ENCODE results near the gene SHLD1.
A peak's percentile ranks its signal among the peaks of the same experiment; 100 is the strongest.

Gene SHLD1

DNA sequence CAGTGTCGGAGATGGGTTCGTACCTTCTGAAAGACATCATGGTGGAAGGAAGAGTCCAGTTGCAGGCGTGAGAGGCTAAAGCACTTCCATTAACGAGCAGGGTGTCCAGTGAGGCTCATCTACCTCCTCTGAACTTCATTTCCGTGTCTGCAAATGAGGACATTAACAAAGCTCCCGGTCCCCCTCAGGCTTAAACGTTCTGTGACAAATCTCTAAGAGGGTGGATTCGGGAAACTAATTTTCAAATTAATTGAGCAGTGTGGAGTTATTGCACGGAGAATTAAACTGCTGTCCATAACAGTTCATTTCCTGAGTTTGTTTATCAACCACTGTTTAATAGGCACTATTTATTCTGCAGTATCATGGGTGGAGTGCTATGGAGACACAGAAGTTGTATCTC is 132.0 kb downstream of the SHLD1 start:
- no peak overlapping the region for H3K4me3 ChIP-seq
- H3K4me1 ChIP-seq, result peaks cover 9% of the 10 kb centered on the region
- H3K4me2 ChIP-seq, result peak overlapping the region; percentile 45; the same call in 1 of the 2 replicates
- H3K27ac ChIP-seq, result no peak overlapping the region
- TF ChIP-seq Cebpa-rat (IDR thresholded peaks at IDR 0.05), result no peak
- H3K9me3 ChIP-seq, result peaks cover 2% of the 10 kb centered on the region; the same call in 1 of the 2 replicates
- no peaks in the 10 kb centered on the region for H3K27me3 ChIP-seq
- no peaks in the 10 kb centered on the region for H3K36me3 ChIP-seq
- H3K9ac ChIP-seq, result no peak overlapping the region
- no peaks in the 10 kb centered on the region for H4K20me1 ChIP-seq

DNA sequence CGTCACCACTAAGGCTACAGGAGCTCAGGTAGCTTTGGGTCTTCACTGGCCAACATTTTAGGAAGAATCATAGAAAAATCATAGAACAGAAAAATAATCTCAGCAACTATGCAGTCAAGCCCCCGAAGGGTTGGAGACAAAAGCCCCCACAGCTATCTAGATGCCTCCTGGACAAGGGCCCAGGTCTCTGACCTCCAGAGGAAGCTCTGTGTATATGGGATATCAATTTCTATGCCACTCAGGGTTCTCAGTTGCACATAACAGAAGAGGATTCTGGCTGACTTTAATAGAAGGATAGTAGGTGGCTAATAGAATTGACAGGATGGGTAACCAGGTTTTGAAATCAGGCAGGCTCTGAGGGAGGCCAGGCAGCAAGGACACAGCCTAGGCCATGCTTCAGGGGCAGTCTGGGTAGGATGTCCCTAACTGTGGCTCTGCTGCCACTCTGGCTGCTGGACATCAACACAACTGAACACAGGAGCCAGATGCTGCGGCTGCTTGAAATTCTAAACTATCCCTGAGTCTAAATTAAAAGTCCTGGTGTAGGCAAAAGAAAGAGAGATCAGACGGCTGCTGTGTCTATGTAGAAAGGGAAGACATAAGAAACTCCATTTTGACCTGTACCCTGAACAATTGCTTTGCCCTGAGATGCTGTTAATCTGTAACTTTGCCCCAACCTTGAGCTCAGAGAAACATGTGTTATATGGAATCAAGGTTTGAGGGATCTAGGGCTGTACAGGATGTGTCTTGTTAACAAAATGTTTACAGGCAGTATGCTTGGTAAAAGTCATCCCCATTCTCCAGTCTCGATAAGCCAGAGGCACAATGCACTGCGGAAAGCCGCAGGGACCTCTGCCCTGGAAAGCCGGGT is 134.5 kb downstream of the SHLD1 start:
- no peaks in the 10 kb centered on the region for H3K36me3 ChIP-seq
- no peak overlapping the region for H3K4me3 ChIP-seq
- H3K9ac ChIP-seq, result no peak overlapping the region
- no peaks in the 10 kb centered on the region for H4K20me1 ChIP-seq
- no peak overlapping the region for H3K4me2 ChIP-seq
- no peaks in the 10 kb centered on the region for H3K9me3 ChIP-seq
- TF ChIP-seq Cebpa-rat (IDR thresholded peaks at IDR 0.05), result no peak
- H3K4me1 ChIP-seq, result peaks cover 9% of the 10 kb centered on the region
- H3K27me3 ChIP-seq, result no peaks in the 10 kb centered on the region
- H3K27ac ChIP-seq, result no peak overlapping the region

DNA sequence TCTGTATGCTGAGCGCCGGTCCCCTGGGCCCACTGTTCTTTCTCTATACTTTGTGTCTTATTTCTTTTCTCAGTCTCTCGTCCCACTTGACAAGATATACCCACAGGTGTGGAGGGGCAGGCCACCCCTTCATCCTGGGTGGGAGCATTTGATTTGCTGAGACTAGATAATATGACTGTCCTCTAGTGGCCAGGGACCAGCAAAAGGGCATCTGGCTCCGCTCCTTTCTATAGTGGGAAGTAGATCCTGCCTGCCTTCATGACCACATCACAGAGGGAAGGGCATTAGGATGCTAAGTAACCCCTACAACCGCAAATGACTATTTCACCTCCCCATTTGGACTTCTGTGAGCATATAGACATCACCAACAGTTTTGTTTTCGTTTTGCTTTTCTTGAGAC is 135.7 kb downstream of the SHLD1 start:
- Histone ChIP-seq H3K9me3 (no peaks in the 10 kb centered on the region), H3K36me3 (no peaks in the 10 kb centered on the region), H3K9ac (no peak overlapping the region), H3K4me1 (peaks cover 9% of the 10 kb centered on the region), H3K27me3 (no peaks in the 10 kb centered on the region), H3K27ac (no peak overlapping the region), H4K20me1 (no peaks in the 10 kb centered on the region), H3K4me3 (no peak overlapping the region), H3K4me2 (no peak overlapping the region)
- no peak for TF ChIP-seq Cebpa-rat (IDR thresholded peaks at IDR 0.05)

DNA sequence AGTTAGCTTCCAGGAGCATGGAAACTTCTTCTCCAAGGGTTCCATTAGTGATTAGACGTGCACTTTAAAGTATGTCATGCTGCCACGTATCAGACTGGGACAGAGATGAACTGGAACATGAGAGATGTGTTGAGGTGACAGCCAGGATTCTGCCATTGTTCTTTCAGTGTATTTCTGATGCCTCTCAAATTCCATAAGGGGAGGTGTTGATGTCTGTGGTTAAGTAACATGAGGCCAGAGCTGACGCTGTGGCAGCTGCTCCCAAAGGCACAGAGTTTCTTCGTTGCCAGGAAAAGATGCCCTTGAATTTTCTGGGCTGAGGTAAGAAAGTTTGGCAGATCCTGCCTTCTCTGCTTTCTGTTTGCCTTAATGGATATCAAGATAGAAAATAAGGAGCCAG is 136.6 kb downstream of the SHLD1 start:
- Histone ChIP-seq H4K20me1 (no peaks in the 10 kb centered on the region), H3K27me3 (no peaks in the 10 kb centered on the region), H3K27ac (no peak overlapping the region), H3K4me1 (peaks cover 6% of the 10 kb centered on the region), H3K36me3 (no peaks in the 10 kb centered on the region), H3K4me3 (no peak overlapping the region), H3K9me3 (no peaks in the 10 kb centered on the region), H3K9ac (no peak overlapping the region), H3K4me2 (no peak overlapping the region)
- no peak for TF ChIP-seq Cebpa-rat (IDR thresholded peaks at IDR 0.05)

DNA sequence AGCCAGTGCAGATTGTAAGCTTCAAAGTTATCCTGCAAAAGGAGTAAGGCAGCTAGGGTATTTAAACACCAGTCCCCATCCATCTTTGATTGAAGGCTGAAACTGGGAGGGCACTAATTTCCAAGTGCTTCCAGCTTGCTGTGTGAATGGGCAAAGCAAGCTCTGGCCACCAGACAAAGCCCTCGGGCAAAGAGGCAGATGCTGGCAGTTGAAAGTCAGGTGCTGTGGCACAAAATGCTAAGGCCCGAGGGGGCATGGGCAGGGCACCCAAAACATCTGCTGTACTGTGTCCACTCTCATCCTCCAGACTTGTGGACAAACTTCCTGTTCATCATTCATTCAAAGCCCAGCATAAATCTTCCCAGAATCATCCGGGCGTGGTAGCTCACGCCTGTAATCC is 137.2 kb downstream of the SHLD1 start:
- Histone ChIP-seq H3K4me3 (no peak overlapping the region), H3K27me3 (no peaks in the 10 kb centered on the region), H3K36me3 (no peaks in the 10 kb centered on the region), H3K4me2 (no peak overlapping the region), H3K9ac (no peak overlapping the region), H3K9me3 (no peaks in the 10 kb centered on the region), H4K20me1 (no peaks in the 10 kb centered on the region), H3K4me1 (0 out of 2 replicates have a peak, but pooled peaks cover under 1% of the 10 kb centered on the region), H3K27ac (no peak overlapping the region)
- TF ChIP-seq Cebpa-rat (IDR thresholded peaks at IDR 0.05), result no peak

DNA sequence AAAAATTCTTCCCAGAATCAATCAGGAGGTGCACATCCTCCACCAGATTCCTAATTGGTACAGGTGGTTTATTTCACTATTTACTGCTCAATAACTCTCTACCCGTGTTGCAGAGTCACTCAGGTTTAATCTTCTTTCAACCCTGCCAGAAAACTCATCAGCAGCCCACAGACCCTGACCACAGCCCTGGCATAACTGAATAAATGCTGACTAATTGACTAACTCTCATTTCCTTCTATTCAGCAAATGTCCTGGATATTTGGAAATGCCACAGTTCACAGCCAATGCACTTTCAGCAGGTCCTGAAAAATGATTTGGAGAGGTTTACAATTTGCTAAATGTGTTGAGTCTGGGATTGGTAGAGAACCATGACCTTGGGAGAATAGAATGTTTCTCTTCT is 137.8 kb downstream of the SHLD1 start:
- Histone ChIP-seq H3K4me2 (no peak overlapping the region), H3K36me3 (no peaks in the 10 kb centered on the region), H3K4me3 (no peak overlapping the region), H3K9ac (no peak overlapping the region), H3K27ac (no peak overlapping the region), H3K4me1 (no peaks in the 10 kb centered on the region), H3K9me3 (no peaks in the 10 kb centered on the region), H3K27me3 (no peaks in the 10 kb centered on the region), H4K20me1 (no peaks in the 10 kb centered on the region)
- no peak for TF ChIP-seq Cebpa-rat (IDR thresholded peaks at IDR 0.05)

DNA sequence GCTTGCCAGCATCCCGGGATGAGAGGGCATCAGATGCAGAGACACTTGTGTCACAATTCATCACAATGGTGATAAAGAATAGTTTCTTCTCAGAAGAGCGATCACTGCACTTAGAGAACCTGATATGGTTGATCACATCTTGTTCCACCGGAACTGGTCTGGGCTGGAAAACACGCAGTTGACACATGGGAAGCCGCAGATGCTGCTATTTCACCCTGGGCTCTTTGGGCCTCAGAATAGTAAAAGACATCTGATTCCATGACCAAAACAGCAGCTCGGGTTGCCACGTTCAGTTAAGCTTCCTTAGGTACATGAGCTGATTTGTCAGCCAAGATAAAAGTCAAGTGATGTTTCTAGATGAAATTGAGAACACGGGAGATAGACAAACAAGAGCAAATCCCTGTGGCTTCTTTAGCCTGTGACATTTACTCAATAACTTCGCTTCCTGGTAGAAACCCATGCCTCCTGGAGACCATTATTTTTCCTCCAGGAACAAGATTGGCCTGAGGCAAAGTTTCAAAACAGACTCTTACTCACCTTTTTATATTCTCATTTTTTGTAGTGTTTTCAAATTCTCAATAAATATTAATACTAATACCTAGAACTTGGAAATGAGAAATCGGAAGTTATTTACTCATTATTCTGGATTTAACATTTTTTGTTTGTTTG is 140.7 kb downstream of the SHLD1 start:
- Histone ChIP-seq H3K9me3 (no peaks in the 10 kb centered on the region), H3K4me2 (no peak overlapping the region), H3K27ac (no peak overlapping the region), H3K9ac (no peak overlapping the region), H4K20me1 (no peaks in the 10 kb centered on the region), H3K4me3 (no peak overlapping the region), H3K4me1 (no peaks in the 10 kb centered on the region), H3K36me3 (no peaks in the 10 kb centered on the region), H3K27me3 (no peaks in the 10 kb centered on the region)
- no peak for TF ChIP-seq Cebpa-rat (IDR thresholded peaks at IDR 0.05)

DNA sequence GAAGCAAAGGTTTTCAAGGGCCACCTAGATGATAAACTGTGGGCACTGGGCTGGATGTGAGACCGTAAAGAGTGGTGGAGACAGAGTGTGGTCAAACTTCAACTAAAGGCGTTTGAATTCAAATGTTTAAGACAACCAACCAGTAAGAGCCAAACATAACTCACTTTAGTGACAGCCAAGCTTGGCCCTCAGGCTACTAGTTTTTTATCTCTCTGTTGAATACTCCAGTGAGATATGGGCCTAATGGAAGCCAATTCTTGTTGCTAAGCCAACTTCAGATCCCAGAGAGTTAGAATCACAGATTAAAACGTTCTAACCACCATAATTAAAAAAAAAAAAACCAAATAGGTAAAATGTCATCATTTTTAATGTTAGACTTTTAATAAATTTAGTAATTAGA is 142.9 kb downstream of the SHLD1 start:
- Histone ChIP-seq H3K9me3 (no peaks in the 10 kb centered on the region), H3K9ac (no peak overlapping the region)

DNA sequence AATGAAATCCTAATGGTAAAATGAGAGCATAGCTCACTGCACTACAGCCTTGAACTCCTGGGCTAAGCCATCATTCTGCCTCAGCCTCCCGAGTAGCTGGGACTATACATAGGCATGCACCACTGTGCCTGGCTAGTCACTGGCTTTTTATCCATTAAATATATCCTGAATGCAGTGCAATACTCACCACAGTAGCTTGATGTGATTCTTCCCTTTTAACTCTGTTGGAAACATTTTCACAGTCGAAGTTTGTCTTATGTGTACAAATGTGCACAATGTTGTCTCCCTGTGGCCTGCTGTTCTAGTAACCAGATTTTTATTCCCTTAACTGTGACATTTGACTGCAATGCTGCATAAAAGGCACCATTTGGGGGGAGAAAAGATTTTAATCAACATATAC is 143.4 kb downstream of the SHLD1 start:
- Histone ChIP-seq H3K9me3 (no peaks in the 10 kb centered on the region), H3K27ac (no peak overlapping the region), H4K20me1 (no peaks in the 10 kb centered on the region), H3K36me3 (no peaks in the 10 kb centered on the region), H3K4me3 (no peak overlapping the region), H3K4me1 (no peaks in the 10 kb centered on the region), H3K4me2 (no peak overlapping the region), H3K9ac (no peak overlapping the region), H3K27me3 (no peaks in the 10 kb centered on the region)
- no peak for TF ChIP-seq Cebpa-rat (IDR thresholded peaks at IDR 0.05)

More for the DNA sequence above, 142.9 kb downstream of the SHLD1 start:
- H3K36me3 ChIP-seq, result no peaks in the 10 kb centered on the region
- TF ChIP-seq Cebpa-rat (IDR thresholded peaks at IDR 0.05), result no peak
- H3K4me1 ChIP-seq, result no peaks in the 10 kb centered on the region
- H3K4me2 ChIP-seq, result no peak overlapping the region
- no peak overlapping the region for H3K4me3 ChIP-seq
- H3K27ac ChIP-seq, result no peak overlapping the region
- H4K20me1 ChIP-seq, result no peaks in the 10 kb centered on the region
- H3K27me3 ChIP-seq, result no peaks in the 10 kb centered on the region

DNA sequence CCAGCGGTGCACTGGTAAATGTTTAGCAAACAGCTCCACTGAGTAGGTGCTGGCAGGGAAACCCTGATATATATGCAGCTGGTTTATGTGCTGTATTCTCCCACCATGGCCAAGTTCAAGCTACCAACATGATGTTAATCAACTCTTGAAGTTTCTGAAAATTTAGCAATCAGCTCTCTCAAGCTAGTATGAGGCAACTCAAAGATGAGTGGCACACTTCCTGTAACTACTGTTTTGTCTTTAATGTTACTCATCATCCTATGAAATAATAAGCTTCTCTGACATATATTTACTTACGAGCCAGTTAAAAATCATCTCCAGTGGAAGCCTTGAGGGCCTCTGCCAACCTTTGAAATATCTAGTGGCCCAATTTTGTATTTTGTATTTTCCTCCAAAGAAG is 145.4 kb downstream of the SHLD1 start:
- Histone ChIP-seq H4K20me1 (no peaks in the 10 kb centered on the region), H3K36me3 (no peaks in the 10 kb centered on the region), H3K4me2 (no peak overlapping the region), H3K4me1 (no peaks in the 10 kb centered on the region), H3K27ac (no peak overlapping the region), H3K9ac (no peak overlapping the region), H3K9me3 (no peaks in the 10 kb centered on the region), H3K27me3 (no peaks in the 10 kb centered on the region), H3K4me3 (no peak overlapping the region)
- TF ChIP-seq Cebpa-rat (IDR thresholded peaks at IDR 0.05), result no peak

Data from BLaER1 (cell line).